NCI-H2227 treated with DMSO at 0.1 percent for 48 hours (cell line): ENCODE measurements around the gene TSSK2.
"Not testable (repeated sequence)": the region's sequence is repeated elsewhere in the genome, so short reads cannot be mapped to it uniquely, and the experiment has no call there.

Experiments
- DNase-seq: peaks from one replicate; lab custom pipeline; 2025; lab: John Stamatoyannopoulos, UW

TSSK2 gene

GRCh38 chr22:19143212-19143611 lies 12.1 kb downstream of the TSSK2 start:
- DNase-seq, result no peak

- peak; percentile 10 for DNase-seq
Observed at GRCh38 chr22:19143967-19144400, 12.9 kb downstream of the TSSK2 start.

- no peak for DNase-seq
Observed at GRCh38 chr22:19146215-19146968, 15.3 kb downstream of the TSSK2 start.

GRCh38 chr22:19147195-19147780 lies 16.2 kb downstream of the TSSK2 start:
- no peak for DNase-seq

GRCh38 chr22:19148417-19149046 lies 17.4 kb downstream of the TSSK2 start:
- no peak for DNase-seq

- DNase-seq, result peak; percentile 14
Observed at GRCh38 chr22:19149047-19149883, 18.2 kb downstream of the TSSK2 start.

GRCh38 chr22:19149991-19150390 lies 18.9 kb downstream of the TSSK2 start, which contains the start of gene GSC2:
Gene GSC2, minus strand, starts transcription at chr22:19150292. Its CDS starts 9 bp downstream, at chr22:19150283.
- DNase-seq, result no peak

- DNase-seq, result no peak
Observed at GRCh38 chr22:19150482-19151328, 19.6 kb downstream of the TSSK2 start.

GRCh38 chr22:19151329-19152191 lies 20.5 kb downstream of the TSSK2 start:
- DNase-seq, result no peak

GRCh38 chr22:19152942-19153883 lies 22.1 kb downstream of the TSSK2 start:
- DNase-seq, result no peak

GRCh38 chr22:19156109-19156508 lies 25.0 kb downstream of the TSSK2 start:
- DNase-seq, result not testable (repeated sequence)

- DNase-seq, result not testable (repeated sequence)
Observed at GRCh38 chr22:19158649-19159048, 27.5 kb downstream of the TSSK2 start.

GRCh38 chr22:19164425-19164824 lies 33.3 kb downstream of the TSSK2 start:
- DNase-seq, result no peak

GRCh38 chr22:19166421-19166820 lies 35.3 kb downstream of the TSSK2 start:
- DNase-seq, result no peak

GRCh38 chr22:19167106-19167869 lies 36.2 kb downstream of the TSSK2 start:
- DNase-seq, result no peak

GRCh38 chr22:19168088-19168890 lies 37.2 kb downstream of the TSSK2 start:
- no peak for DNase-seq
